HG03521 (cell line): ENCODE results near the gene CREM.

Experiments used
- ATAC-seq: cut with Tn5 transposase; IDR thresholded peaks from one replicate; pipeline ENCODE4 v1.9.1; 2021; ENCODE audit warnings: mild to moderate bottlenecking, moderate library complexity; ENCODE audit not compliant: unreplicated experiment

Gene CREM

DNA sequence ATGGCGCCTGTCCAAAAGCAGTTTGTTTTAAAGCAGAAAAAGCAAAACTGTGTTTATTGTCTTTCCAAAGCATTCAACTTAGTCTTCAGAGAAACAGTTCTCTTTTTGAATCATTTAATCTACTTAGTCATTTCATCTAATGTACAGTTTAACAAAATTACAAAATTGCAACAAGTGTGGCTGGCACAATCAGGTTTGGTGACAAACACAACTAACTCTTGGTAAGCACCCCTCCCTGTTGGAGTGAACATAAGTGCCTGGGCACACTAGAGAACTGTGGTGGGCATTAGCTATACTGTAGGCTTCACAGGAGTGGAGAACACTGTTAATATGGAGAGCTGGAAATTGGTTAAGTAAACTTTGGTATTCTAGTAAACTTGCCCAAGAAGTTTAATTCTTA, 6.9 kb downstream of the CREM start:
- no peak for ATAC-seq

DNA sequence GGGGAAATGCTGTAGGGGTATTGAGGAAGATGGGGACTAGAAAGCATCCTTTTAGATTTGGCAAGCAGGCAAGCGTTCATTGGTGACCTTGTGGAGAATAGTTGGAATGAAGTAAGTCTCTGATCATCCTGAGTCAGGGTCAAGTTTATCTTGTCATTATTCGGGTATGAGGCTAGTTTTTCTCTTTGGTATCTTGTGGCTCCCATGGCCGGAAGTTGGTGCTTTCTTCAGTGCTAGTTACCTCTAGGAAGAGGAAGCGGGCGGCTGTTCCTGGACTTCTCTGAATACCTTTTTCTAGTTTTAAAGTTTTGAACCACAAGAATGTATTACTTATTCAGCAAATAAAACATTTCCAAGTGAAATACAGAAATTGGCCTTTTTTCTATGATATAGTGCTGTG, 9.2 kb downstream of the CREM start:
- ATAC-seq = no peak

- ATAC-seq = peak; percentile 60
These were observed 9.7 kb downstream of the CREM start for GRCh38 chr10:35136263-35136815.

GRCh38 chr10:35140126-35140525, 13.5 kb downstream of the CREM start:
- no peak for ATAC-seq

- no peak for ATAC-seq
These were observed 14.1 kb downstream of the CREM start for GRCh38 chr10:35140727-35141126.

DNA sequence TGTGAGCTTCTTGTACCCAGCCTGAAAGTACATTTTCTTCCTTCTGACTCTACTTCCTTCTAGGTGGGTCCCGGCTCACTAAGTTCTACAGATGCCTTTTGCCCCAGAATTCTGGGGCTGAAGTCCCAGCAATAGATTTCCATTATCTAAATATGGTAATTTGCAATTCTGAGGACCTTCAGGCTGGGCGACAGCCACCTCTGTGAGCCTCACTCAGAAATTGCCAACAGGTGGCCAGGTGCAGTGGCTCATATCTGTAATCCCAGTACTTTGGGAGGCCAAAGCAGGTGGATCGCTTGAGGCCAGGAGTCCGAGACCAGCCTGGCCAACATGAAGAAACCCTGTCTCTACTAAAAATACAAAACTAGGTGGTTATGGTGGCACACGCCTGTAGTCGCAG, 23.7 kb downstream of the CREM start:
- ATAC-seq = no peak

DNA sequence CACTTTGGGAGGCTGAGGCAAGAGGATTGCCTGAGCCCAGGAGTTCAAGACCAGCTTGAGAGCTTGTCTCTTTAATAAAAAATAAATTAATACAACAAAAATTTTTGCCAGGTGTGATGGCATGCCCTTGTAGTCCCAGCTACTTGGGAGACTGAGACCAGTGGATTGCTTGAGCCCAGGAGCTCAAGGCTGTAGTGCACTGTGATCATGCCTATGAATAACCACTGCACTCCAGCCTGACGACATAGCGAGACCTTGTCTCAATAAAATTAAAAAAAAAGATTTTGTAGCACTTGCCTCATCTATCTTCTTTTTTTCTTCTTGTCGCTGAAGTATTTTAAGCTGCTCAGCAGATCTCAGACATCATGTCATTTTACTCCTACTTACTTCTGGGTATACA, 26.3 kb downstream of the CREM start:
- no peak for ATAC-seq

- ATAC-seq = no peak
These were observed 27.1 kb downstream of the CREM start for GRCh38 chr10:35153716-35154115.

DNA sequence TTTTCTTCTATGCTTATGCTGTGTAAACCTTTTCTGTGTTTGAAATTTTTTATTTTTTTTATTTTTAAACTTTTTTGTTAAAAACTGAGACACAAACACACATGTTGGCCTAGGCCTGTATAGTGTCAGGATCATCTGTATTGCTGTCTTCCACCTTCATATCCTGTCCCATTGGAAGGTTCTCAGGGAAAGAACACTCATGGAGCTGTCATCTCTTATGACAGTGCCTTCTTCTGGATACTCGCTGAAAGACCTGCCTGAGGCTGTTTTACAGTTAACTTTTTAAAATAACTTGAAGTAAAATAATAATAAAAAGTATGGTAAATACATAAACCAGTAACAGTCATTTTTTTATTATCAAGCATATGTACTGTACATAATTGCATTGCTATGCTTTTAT, 34.1 kb downstream of the CREM start:
- no peak for ATAC-seq

- ATAC-seq = no peak
These were observed 35.3 kb downstream of the CREM start for GRCh38 chr10:35161906-35162305.

DNA sequence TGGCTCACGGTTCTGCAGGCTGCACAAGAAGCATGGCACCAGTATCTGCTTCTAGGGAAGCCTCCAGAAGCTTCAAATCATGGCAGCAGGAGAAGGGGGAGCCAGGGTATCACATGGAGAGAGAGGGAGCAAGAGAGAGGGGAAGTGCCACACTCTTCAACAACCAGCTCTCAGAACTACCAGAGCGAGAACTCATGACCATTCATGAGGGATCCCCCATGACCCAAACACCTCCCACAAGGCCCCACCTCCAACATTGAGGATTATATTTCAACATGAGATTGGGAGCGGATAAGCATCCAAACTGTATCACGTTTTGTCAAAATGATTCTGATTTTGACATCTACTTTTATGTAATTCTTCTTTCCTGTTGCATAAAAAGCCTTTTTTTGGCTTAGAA, 38.5 kb downstream of the CREM start:
- ATAC-seq = no peak

DNA sequence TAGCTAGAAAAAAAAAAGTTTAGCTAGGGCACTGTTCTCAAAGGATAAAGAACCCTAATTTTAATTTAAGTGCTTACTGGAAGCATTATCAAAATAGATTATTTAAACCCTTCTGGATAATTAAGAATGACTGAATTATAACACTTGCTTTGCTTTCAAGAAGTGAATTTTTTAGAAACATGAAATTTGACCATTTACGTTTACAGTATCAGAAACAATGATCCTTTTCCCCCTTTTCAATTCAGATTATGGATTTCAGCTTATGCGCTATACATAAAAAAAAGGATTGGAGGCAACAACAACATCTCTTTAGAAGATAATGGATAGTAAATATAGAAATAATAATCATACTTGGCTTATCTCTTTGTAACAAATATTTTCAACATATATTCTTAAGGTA, 39.2 kb downstream of the CREM start:
- ATAC-seq = no peak

- ATAC-seq = no peak
These were observed 40.0 kb downstream of the CREM start for GRCh38 chr10:35166607-35167006.

DNA sequence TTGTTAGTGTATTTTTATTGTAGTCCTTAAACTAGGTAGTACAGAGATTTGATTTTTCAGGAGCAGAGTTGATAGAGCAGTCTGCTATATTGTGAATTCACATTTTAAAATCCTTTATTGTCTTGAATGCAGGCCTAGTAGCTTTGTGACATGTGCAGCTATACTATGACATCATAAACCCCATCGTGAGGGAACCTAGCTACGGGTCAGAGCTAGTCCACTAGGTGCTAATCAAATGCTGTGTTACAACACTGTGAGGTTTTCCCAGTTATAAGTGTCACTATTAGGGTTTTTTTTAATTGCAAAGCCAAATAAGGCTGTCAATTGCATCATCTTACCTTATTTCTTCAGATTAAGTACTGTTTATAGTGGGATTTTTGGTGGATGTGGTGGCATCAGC, 40.7 kb downstream of the CREM start:
- no peak for ATAC-seq

GRCh38 chr10:35172146-35172545, 45.5 kb downstream of the CREM start:
- ATAC-seq = no peak

- ATAC-seq = no peak
These were observed 45.9 kb downstream of the CREM start for GRCh38 chr10:35172574-35172973.

GRCh38 chr10:35178331-35178730, 51.7 kb downstream of the CREM start:
- no peak for ATAC-seq

DNA sequence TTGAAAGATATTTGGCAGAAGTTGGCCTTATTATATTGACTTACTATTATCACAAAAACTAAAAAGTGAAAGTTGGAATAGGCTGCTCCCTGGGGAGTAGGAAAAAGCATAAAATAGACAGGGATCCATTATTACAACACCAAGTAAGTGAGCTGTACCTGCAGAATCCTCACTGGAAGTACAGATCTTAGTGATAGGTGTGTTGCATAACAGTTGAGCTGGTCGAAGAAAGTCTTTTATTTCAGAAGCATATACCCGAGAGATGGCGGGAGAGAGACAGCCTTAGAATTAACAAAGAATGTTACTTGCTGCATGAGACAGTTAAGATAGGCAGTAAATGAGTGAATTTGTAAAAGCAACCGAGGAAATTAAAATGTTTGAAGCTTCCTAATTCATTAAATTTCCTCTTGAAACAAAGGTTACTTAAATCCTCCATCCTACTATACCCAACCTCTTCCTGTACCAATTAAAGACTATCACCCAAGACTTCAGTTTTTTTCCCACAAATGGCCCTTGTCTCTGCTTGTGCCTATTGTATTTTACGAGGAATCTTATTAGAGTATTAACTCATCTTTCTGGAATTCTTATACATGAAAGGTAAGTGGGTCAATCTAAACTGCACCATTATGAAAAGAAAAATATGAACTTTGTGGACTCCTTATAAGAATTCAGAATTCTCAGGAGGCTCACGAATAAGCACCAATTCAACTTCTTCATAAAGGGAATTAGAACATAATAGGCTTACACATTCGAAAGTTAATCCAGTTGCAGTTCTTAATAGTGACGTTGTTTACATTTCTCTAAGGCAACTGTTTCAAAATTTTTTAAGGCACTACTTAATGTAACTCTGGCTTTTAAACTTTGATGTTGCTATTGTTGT, 56.2 kb downstream of the CREM start:
- no peak for ATAC-seq

- no peak for ATAC-seq
These were observed 58.0 kb downstream of the CREM start for GRCh38 chr10:35184527-35185171.

DNA sequence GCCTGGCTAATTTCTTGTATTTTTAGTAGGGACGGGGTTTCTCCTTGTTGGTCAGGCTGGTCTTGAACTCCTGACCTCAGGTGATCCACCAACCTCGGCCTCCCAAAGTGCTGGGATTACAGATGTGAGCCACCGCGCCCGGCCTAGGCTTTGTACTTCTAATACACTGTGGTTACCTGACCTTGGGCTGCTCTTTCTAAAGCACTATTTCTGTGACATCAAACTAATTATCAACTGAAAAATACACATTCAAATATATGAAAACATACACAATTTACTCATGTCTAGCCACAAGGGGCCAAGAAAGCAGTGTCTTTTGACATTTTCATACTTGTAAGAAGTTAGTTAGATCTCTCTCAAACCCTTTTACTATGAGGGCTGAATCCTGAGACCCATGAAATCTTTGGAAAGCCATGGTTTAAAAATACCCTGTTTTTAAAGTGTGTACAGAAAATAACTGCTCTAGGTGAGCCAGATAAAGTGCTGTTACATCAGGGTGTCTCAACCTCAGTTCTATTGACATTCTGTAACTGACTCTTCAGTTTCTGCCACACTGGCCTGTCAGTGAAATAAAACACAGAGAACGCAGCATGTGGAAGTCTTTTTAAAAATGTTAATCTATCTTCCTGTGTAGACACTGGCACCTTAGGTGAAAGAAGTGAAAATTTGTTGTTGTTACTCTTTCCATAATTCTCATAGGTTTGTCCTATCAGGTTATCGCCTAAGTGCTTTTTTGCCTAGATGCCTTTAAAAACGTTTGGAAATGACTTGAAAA, 58.8 kb downstream of the CREM start:
- no peak for ATAC-seq

- ATAC-seq = no peak
These were observed 62.3 kb downstream of the CREM start for GRCh38 chr10:35188954-35189353.
